Large intestine (tissue), 3 donors: ENCODE measurements around the gene RPS6KA5. TPM values are rescaled to one million over a fixed set of nuclear protein-coding genes. Genes with fewer than 3 reads are reported as not detected.
"Not testable (repeated sequence)": the region's sequence is repeated elsewhere in the genome, so short reads cannot be mapped to it uniquely, and the experiment has no call there.

ENCODE experiments used
- DNase-seq, 2 donors: peaks; one replicate each; pipeline versions ENCODE4 v3.0.0 to v3.0.0-alpha.2; 2013
- H3K27ac ChIP-seq: one replicate; pipeline ENCODE4 v1.5.1; 2013; ENCODE audit warnings: low read length
- H3K27me3 ChIP-seq: 2 replicates; pipeline ENCODE4 v1.6.1; 2013; ENCODE audit warnings: low read length; ENCODE audit not compliant: control insufficient read depth, insufficient read depth
- H3K36me3 ChIP-seq: 2 replicates; pipeline ENCODE4 v1.6.1; 2013; ENCODE audit warnings: low read length; ENCODE audit not compliant: control insufficient read depth, insufficient read depth
- H3K4me1 ChIP-seq: one replicate; pipeline ENCODE4 v1.6.1; 2013; ENCODE audit warnings: low read length; ENCODE audit not compliant: control insufficient read depth, insufficient read depth
- H3K4me3 ChIP-seq: one replicate; pipeline ENCODE4 v1.5.1; 2013; ENCODE audit warnings: low read length
- H3K9me3 ChIP-seq: one replicate; pipeline ENCODE4 v1.6.1; 2013; ENCODE audit warnings: mild to moderate bottlenecking, low read depth, low read length, moderate library complexity; ENCODE audit not compliant: control insufficient read depth
- WGBS: methylation state at CpG from one replicate; pipeline ENCODE4 v1.1.5; 2013; ENCODE audit warnings: low lambda C conversion rate; ENCODE audit not compliant: insufficient coverage; 5-methylcytosine and 5-hydroxymethylcytosine counted together
- polyA plus RNA-seq: library from polyadenylated mRNA; unstranded; fragments of 120-200 nt; gene quantifications from one replicate; pipeline ENCODE4 v1.2.1, GENCODE V29; 2013

Gene RPS6KA5
- polyA plus RNA-seq, 1 donor = 8.6 TPM

GRCh38 chr14:90856115-90856514 is 204.3 kb downstream of the RPS6KA5 start:
- not testable (repeated sequence) for H3K4me3 ChIP-seq, H3K27ac ChIP-seq, H3K27me3 ChIP-seq, H3K9me3 ChIP-seq, DNase-seq, H3K4me1 ChIP-seq, H3K36me3 ChIP-seq
- WGBS = 100% methylated on average over 1 of the region's 5 CpGs

- Histone ChIP-seq H3K27me3 (no peaks in the 10 kb centered on the region), H3K36me3 (no peaks in the 10 kb centered on the region), H3K27ac (no peak overlapping the region), H3K4me3 (no peak overlapping the region), H3K4me1 (no peaks in the 10 kb centered on the region), H3K9me3 (no peaks in the 10 kb centered on the region)
- DNase-seq = no peak
Measured at GRCh38 chr14:90853116-90853515, 207.3 kb downstream of the RPS6KA5 start.

GRCh38 chr14:90851327-90852036 is 209.0 kb downstream of the RPS6KA5 start:
- H3K4me1 ChIP-seq = no peaks in the 10 kb centered on the region
- H3K36me3 ChIP-seq = no peaks in the 10 kb centered on the region
- H3K9me3 ChIP-seq = no peaks in the 10 kb centered on the region
- peak in 1 of 2 donors; percentile 54 for DNase-seq
- no peaks in the 10 kb centered on the region for H3K27me3 ChIP-seq
- H3K27ac ChIP-seq = no peak overlapping the region
- H3K4me3 ChIP-seq = no peak overlapping the region
- WGBS = no CpG with 5 or more reads among the region's 5 CpGs

GRCh38 chr14:90850487-90850886 is 210.0 kb downstream of the RPS6KA5 start:
- Histone ChIP-seq H3K27me3 (no peaks in the 10 kb centered on the region), H3K27ac (no peak overlapping the region), H3K36me3 (no peaks in the 10 kb centered on the region), H3K9me3 (no peaks in the 10 kb centered on the region), H3K4me3 (no peak overlapping the region), H3K4me1 (no peaks in the 10 kb centered on the region)
- peak in 1 of 2 donors; percentile 31 for DNase-seq
- no CpG with 5 or more reads among the region's 3 CpGs for WGBS

GRCh38 chr14:90849787-90850444 is 210.5 kb downstream of the RPS6KA5 start:
- no peak overlapping the region for H3K4me3 ChIP-seq
- no peaks in the 10 kb centered on the region for H3K27me3 ChIP-seq
- no peaks in the 10 kb centered on the region for H3K4me1 ChIP-seq
- H3K36me3 ChIP-seq = no peaks in the 10 kb centered on the region
- DNase-seq = no peak
- WGBS = no CpG with 5 or more reads among the region's 7 CpGs
- no peak overlapping the region for H3K27ac ChIP-seq
- no peaks in the 10 kb centered on the region for H3K9me3 ChIP-seq

- WGBS = 79% methylated on average over 4 of the region's 17 CpGs
- Histone ChIP-seq H3K9me3 (no peaks in the 10 kb centered on the region), H3K4me3 (no peak overlapping the region), H3K4me1 (no peaks in the 10 kb centered on the region), H3K36me3 (no peaks in the 10 kb centered on the region), H3K27ac (no peak overlapping the region), H3K27me3 (no peaks in the 10 kb centered on the region)
- DNase-seq = no peak
Measured at GRCh38 chr14:90848944-90849731, 211.3 kb downstream of the RPS6KA5 start.

GRCh38 chr14:90846511-90846910 is 213.9 kb downstream of the RPS6KA5 start:
- no peak for DNase-seq

GRCh38 chr14:90844321-90844720 is 216.1 kb downstream of the RPS6KA5 start:
- Histone ChIP-seq H3K36me3 (no peaks in the 10 kb centered on the region), H3K9me3 (no peaks in the 10 kb centered on the region), H3K4me3 (no peak overlapping the region), H3K27me3 (no peaks in the 10 kb centered on the region), H3K4me1 (no peaks in the 10 kb centered on the region), H3K27ac (no peak overlapping the region)
- no CpG with 5 or more reads among the region's 3 CpGs for WGBS
- no peak for DNase-seq

More at GRCh38 chr14:90846511-90846910, 213.9 kb downstream of the RPS6KA5 start:
- H3K4me1 ChIP-seq = no peaks in the 10 kb centered on the region
- no peaks in the 10 kb centered on the region for H3K27me3 ChIP-seq
- no peak overlapping the region for H3K27ac ChIP-seq
- H3K9me3 ChIP-seq = no peaks in the 10 kb centered on the region
- H3K36me3 ChIP-seq = no peaks in the 10 kb centered on the region
- WGBS = no CpG with 5 or more reads among the region's 4 CpGs
- H3K4me3 ChIP-seq = no peak overlapping the region

- no peak for DNase-seq
- no peaks in the 10 kb centered on the region for H3K4me1 ChIP-seq
- no peaks in the 10 kb centered on the region for H3K36me3 ChIP-seq
- no peak overlapping the region for H3K4me3 ChIP-seq
- H3K9me3 ChIP-seq = no peaks in the 10 kb centered on the region
- H3K27me3 ChIP-seq = no peaks in the 10 kb centered on the region
- H3K27ac ChIP-seq = no peak overlapping the region
- WGBS = no CpG with 5 or more reads among the region's 6 CpGs
Measured at GRCh38 chr14:90842726-90843125, 217.7 kb downstream of the RPS6KA5 start.

GRCh38 chr14:90840667-90841066 is 219.8 kb downstream of the RPS6KA5 start:
- WGBS = no CpG with 5 or more reads among the region's 4 CpGs
- not testable (repeated sequence) for H3K27ac ChIP-seq, H3K4me3 ChIP-seq, H3K27me3 ChIP-seq, H3K9me3 ChIP-seq, DNase-seq, H3K4me1 ChIP-seq, H3K36me3 ChIP-seq
